GM23338 (cell line): ENCODE measurements around the gene CAPZB.

ENCODE experiments used
- CREB1 ChIP-seq: fragments of 250-450 bp; sonication (Bioruptor Pico); IDR thresholded peaks from 2 replicates; pipeline ENCODE4 v1.5.0; 2020; ENCODE audit warnings: low read depth, mild to moderate bottlenecking, moderate library complexity
- EZH2 ChIP-seq: fragments of 200-600 bp; sonication (generic); IDR thresholded peaks from one replicate; pipeline ENCODE4 v1.8.0; 2017; ENCODE audit warnings: antibody characterized with exemption, mild to moderate bottlenecking, low read depth; ENCODE audit not compliant: unreplicated experiment
- EZH2phosphoT487 ChIP-seq: fragments of 200-600 bp; sonication (generic); IDR thresholded peaks from one replicate; pipeline ENCODE4 v1.8.1; 2018; ENCODE audit warnings: antibody characterized with exemption; ENCODE audit not compliant: unreplicated experiment
- JUNB ChIP-seq: IDR thresholded peaks from one replicate; pipeline ENCODE4 v1.6.1; 2016; ENCODE audit warnings: antibody characterized with exemption; ENCODE audit not compliant: unreplicated experiment
- NANOG ChIP-seq: IDR thresholded peaks from 2 replicates; pipeline ENCODE4 v1.6.1; 2016; ENCODE audit warnings: antibody characterized with exemption, borderline replicate concordance
- POLR2AphosphoS5 ChIP-seq: IDR thresholded peaks from 2 replicates; pipeline ENCODE4 v1.6.1; 2016; ENCODE audit warnings: antibody characterized with exemption, low read depth
- STAT1 ChIP-seq: IDR thresholded peaks from one replicate; pipeline ENCODE4 v1.6.1; 2016; ENCODE audit warnings: antibody characterized with exemption; ENCODE audit not compliant: unreplicated experiment
- ZNF114 ChIP-seq: fragments of 250-450 bp; sonication (Bioruptor Pico); IDR thresholded peaks from 2 replicates; pipeline ENCODE4 v1.5.0; 2020; ENCODE audit warnings: mild to moderate bottlenecking, moderate library complexity
- TF ChIP-seq, protein P1 (sequence below), 2 experiments: fragments of 200-600 bp in 1 of 2; sonication (generic) in 1 of 2; conservative IDR thresholded peaks; 2 replicates each; pipeline versions ENCODE4 v1.5.1 to v1.6.1; 2016 to 2017; ENCODE audit warnings: antibody characterized with exemption in 2 of 2, low read depth in 2 of 2, mild to moderate bottlenecking in 2 of 2, moderate library complexity in 1 of 2
- TF ChIP-seq, protein P2 (sequence below): IDR thresholded peaks from one replicate; pipeline ENCODE4 v1.6.1; 2018; ENCODE audit warnings: antibody characterized with exemption; ENCODE audit not compliant: unreplicated experiment
- TF ChIP-seq, protein P3 (sequence below): IDR thresholded peaks from 2 replicates; pipeline ENCODE4 v1.6.1; 2016; ENCODE audit warnings: antibody characterized with exemption

DNA sequence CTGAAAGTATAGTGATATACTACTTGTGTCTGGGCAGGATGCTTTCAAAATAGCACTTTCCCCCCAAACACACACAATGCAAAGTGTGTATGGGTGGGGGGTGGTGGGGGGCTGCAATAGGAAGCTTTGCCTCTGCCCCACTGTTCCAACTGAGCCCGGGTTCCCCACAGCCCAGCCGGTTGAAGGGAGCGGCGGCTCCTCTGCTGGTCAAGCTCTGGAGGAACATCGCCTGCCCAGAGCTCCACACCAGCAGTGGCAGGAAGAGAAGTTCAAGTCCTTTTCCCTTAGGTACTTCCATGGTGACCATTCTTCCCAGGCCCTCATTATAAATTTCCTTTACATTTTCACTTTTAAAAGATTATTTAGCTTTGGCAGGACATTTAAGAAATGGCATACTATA, 74.9 kb downstream of the CAPZB start:
- TF ChIP-seq, protein P1, sequence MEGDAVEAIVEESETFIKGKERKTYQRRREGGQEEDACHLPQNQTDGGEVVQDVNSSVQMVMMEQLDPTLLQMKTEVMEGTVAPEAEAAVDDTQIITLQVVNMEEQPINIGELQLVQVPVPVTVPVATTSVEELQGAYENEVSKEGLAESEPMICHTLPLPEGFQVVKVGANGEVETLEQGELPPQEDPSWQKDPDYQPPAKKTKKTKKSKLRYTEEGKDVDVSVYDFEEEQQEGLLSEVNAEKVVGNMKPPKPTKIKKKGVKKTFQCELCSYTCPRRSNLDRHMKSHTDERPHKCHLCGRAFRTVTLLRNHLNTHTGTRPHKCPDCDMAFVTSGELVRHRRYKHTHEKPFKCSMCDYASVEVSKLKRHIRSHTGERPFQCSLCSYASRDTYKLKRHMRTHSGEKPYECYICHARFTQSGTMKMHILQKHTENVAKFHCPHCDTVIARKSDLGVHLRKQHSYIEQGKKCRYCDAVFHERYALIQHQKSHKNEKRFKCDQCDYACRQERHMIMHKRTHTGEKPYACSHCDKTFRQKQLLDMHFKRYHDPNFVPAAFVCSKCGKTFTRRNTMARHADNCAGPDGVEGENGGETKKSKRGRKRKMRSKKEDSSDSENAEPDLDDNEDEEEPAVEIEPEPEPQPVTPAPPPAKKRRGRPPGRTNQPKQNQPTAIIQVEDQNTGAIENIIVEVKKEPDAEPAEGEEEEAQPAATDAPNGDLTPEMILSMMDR (conservative IDR thresholded peaks at IDR 0.05; ENCODE audit: low read depth in 2 of 2), result peak; percentile 21 to 22; a peak in 1 of 4 replicates
- TF ChIP-seq, protein P2, sequence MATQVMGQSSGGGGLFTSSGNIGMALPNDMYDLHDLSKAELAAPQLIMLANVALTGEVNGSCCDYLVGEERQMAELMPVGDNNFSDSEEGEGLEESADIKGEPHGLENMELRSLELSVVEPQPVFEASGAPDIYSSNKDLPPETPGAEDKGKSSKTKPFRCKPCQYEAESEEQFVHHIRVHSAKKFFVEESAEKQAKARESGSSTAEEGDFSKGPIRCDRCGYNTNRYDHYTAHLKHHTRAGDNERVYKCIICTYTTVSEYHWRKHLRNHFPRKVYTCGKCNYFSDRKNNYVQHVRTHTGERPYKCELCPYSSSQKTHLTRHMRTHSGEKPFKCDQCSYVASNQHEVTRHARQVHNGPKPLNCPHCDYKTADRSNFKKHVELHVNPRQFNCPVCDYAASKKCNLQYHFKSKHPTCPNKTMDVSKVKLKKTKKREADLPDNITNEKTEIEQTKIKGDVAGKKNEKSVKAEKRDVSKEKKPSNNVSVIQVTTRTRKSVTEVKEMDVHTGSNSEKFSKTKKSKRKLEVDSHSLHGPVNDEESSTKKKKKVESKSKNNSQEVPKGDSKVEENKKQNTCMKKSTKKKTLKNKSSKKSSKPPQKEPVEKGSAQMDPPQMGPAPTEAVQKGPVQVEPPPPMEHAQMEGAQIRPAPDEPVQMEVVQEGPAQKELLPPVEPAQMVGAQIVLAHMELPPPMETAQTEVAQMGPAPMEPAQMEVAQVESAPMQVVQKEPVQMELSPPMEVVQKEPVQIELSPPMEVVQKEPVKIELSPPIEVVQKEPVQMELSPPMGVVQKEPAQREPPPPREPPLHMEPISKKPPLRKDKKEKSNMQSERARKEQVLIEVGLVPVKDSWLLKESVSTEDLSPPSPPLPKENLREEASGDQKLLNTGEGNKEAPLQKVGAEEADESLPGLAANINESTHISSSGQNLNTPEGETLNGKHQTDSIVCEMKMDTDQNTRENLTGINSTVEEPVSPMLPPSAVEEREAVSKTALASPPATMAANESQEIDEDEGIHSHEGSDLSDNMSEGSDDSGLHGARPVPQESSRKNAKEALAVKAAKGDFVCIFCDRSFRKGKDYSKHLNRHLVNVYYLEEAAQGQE, result no peak
- TF ChIP-seq POLR2AphosphoS5, result no peak
- no peak for TF ChIP-seq EZH2phosphoT487
- TF ChIP-seq CREB1 (CRISPR knock-in tag), result no peak
- TF ChIP-seq EZH2, result no peak
- TF ChIP-seq, protein P3, sequence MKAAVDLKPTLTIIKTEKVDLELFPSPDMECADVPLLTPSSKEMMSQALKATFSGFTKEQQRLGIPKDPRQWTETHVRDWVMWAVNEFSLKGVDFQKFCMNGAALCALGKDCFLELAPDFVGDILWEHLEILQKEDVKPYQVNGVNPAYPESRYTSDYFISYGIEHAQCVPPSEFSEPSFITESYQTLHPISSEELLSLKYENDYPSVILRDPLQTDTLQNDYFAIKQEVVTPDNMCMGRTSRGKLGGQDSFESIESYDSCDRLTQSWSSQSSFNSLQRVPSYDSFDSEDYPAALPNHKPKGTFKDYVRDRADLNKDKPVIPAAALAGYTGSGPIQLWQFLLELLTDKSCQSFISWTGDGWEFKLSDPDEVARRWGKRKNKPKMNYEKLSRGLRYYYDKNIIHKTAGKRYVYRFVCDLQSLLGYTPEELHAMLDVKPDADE, result no peak
- no peak for TF ChIP-seq ZNF114 (CRISPR knock-in tag)
- no peak for TF ChIP-seq STAT1
- TF ChIP-seq JUNB, result no peak
- no peak for TF ChIP-seq NANOG
